NK-92 (cell line): Measurements from ENCODE around the gene HIPK2.

Source experiments
- DNase-seq: peaks from one replicate; lab custom pipeline; 2025; ENCODE audit not compliant: unreplicated experiment; lab: John Stamatoyannopoulos, UW

Gene HIPK2

GRCh38 chr7:139718141-139718540 lies 59.7 kb downstream of the HIPK2 start:
- no peak for DNase-seq

DNA sequence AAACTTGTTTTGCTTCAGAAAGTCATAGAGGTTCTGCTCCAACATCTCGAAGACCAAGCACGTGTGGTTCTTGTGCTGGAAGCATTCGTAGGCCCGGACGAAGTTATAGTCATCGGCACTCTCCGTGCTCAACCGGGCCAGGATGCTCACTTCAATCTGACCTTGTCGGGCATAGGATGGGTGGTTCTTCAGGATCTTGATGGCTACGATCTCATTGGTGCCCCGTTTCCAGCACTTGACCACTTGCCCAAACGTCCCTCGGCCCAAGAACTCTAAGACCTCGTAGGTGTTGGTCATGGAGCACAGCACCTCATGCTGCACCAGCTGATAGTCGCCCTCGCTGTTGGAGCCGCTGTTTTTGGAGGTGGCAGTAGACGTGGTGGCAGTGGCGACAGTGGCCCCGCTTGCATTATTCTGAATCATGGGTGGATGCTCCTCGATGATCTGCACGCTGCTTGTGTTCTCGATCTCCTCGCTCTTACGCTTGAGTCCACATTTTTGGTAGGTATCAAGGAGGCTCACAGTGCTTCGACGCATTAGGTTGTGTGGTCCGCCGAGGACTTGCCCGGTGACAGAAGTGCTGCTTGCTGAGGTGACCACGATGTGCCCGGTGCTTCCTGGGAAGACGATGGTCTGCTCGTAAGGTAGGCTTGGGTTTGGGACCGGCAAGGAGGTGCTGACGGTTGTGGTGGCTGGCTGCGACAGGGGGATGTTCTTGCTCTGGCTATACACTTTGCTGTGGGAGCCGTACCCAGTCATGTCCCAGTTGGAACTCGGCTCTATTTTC lies 61.4 kb downstream of the HIPK2 start:
- DNase-seq, result no peak

DNA sequence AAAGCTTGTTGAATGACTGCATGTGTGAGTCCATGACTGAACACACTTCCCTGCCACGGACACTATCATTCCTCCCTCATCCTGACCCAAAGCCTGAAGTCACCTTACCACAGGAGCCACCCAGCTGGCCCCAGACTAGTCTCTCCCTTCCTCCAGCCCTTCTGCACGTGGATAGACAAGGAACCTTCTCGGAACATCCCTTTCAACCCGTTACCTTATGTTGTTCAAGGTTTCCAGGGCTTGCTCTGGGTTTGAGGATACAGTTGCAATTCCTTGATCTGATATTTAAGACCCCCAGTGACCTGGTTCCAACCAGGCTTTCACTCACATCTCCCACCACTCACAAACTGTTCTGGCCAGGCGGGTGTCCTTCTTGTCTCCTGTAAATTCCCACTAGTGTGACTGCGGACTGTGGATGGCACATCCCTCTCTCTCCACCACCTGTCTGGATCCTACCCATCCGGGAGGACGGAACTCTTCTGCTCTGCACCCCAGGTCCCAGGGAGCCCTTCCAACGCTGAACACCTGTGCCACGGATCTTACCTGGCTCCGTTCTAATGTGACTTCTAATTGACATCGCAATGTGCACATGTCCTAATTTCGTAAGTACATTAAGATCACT lies 62.5 kb downstream of the HIPK2 start:
- no peak for DNase-seq

DNA sequence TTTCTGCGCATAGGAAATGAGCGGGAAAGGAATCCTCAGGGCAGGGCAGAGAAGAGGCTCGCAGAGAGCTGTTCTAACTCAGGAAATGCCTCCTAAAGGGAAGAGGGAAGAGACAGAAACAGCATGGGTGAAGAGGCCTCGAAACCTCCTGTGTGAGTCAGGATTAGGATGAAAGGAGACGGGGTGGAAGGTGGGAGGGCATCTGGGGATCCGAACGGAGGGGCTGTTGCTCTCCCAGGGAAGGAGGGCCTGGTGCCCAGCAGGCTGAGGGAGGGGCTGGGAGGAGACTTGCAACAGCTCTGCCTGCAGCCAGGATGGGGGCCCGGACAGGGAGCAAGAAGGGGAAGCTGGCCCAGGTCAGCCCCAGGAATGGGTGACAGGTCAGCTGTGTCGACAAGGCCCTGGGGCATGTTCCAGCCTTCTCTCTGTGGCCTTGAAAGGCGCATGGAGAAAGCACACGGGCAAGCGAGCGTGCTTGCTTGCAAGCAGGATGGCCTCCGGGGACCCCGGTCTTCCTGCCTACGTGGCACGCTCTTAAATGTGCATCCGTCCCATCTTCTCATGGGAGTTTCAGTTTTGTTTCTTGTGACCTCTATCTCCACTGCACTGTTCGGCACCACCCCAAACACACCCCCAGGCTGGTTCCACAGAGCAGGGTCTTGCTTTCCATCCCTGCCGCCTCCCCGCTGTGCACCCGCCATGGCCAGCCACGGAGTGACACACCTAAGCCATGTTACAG lies 63.5 kb downstream of the HIPK2 start:
- no peak for DNase-seq

DNA sequence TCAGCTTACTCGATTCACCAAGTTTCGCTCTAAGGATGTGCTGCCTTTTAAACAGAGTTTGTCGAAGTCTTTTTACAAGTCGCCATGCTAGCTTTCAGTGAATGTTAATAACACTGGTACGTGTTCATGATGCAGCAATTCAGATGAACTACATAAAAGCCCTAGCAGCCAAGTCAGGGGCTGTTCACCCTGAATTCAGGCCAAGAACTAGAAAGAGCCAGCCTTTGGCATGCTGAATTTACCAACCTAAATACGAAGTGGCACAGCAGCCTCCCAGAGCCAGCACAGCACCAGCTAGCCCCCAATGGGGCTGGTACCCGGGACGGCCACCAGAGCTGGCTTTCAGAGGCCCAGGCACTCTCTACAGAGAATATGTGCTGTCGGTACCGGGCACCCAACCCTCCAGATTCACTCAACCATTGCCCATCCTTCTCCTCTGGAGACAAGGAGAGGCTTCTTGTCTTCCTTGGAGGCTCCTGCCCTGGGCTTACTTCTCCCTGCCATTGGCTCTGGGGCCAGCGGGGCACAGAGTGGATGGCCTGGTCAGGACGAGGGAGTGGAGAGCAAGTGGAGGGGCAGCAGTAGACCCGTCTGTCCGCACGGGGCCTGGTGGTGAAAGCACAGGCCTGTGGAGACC lies 64.2 kb downstream of the HIPK2 start:
- no peak for DNase-seq

DNA sequence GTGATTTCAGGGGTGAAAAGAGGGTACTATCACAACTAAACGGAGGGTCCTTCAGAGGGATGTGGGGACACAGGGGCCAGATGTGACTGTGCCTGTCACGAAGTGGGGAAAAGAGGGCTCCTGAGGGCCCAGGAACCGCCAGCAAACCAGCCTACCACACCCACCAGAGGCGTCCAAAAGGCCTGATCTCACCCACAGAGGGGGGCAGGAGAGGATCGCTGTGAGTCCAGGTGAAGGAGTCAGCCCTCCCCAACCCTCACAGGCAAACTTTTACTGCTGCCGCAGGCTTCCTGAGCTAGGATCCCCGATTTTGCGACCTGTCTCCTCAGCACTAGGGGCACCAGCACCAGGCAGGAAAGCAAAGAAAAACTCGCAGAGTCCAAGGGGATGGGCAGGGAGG lies 64.7 kb downstream of the HIPK2 start:
- DNase-seq, result no peak

- no peak for DNase-seq
Measured at GRCh38 chr7:139711991-139712743, 65.6 kb downstream of the HIPK2 start.

- no peak for DNase-seq
Measured at GRCh38 chr7:139710036-139710435, 67.8 kb downstream of the HIPK2 start.

DNA sequence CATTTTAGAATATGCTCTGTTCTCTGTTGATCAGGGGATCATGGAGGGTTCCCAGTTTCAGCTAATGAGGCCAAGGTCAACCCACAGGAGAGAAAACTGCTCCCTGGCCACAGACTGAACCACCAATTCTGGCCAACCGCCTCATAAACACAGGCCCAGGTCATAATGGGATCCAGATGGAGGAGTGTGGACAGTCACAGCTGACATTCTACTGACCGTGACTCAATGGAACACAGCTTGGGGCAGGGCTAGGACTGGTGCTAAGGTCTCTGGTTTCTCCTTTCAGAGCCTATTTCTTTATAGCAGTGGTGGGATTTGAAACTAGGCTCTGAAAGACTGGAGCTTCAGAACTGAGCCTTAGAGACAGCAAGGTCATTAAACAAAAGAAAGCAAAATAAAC lies 68.3 kb downstream of the HIPK2 start:
- DNase-seq, result no peak

GRCh38 chr7:139708541-139708940 lies 69.3 kb downstream of the HIPK2 start:
- DNase-seq, result no peak

DNA sequence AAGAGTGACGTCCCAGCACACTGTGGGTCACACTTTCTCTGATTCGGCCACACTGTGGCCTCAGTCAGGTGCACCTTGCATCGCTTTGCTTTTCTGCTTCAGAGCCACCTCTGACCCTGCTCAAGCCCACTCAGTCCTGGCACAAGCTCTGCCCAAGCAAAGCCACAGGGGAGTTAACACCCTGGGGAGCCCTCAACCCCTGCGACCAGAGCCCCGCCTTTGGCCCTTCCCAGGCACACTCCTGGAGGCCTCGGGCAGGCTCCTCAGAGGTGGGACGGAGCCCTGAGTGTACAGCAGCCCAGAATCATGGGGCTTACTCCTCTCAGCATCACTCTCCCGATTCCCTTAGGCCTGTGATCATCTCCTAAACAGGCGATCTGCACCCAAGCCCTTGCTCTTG lies 71.0 kb downstream of the HIPK2 start:
- no peak for DNase-seq

DNA sequence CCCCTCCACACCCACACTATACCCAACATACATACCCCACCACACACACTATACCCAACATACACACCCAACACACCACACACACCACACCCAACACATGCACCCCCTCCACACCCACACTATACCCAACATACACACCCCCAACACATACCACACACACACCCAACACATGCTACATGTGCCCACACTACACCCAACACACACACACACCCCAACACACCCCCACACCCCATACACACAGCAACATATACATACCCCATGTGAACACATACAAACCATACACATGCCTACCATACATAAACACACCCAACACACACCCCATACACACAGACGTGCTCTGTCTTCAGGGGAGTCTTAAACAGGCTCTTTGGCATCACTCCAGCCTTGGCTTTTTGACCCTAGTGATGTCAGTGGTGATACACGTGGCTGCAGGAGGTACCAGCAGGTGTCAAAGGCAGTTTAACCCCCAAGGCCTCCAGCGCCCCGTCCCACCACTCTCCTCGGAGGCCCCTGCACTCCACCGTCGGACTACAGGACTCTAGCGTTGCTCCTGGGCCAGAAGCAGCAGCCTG lies 73.4 kb downstream of the HIPK2 start:
- no peak for DNase-seq

DNA sequence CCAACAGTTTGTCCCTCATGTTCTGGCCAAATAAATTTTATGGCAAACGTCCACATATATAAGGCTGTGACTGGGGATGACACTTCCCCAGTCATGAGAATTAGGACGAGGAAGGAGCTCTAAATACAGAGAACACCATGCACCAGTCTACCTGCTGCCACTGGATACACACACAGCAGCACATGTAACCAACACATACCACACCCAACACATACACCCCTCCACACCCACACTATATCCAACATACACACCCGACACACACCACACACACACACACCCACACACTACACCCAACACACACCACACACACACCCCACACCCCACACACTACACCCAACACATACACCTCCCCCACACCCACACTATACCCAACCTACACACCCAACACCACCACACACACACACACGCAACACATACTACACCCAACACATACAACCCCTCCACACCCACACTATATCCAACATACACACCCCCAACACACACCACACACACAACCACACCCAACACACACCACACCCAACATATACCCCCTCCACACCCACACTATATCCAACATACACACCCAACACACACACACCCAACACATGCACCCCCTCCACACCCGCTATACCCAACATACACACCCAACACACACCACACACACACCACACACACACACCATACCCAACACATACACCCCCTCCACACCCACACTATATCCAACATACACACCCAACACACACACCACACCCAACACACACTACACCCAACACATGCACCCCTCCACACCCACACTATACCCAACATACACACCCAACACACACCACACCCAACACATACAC lies 74.1 kb downstream of the HIPK2 start:
- no peak for DNase-seq

- no peak for DNase-seq
Measured at GRCh38 chr7:139702811-139703486, 74.8 kb downstream of the HIPK2 start.

- DNase-seq, result no peak
Measured at GRCh38 chr7:139702313-139702731, 75.5 kb downstream of the HIPK2 start.

- DNase-seq, result no peak
Measured at GRCh38 chr7:139701908-139702307, 75.9 kb downstream of the HIPK2 start.

GRCh38 chr7:139700505-139701235 lies 77.1 kb downstream of the HIPK2 start:
- no peak for DNase-seq
